ENCODE results near the gene PCDHB3.
"Not testable (repeated sequence)": the region's sequence is repeated elsewhere in the genome, so short reads cannot be mapped to it uniquely, and the experiment has no call there.

The PCDHB3 gene

GRCh38 chr5:141135718-141136266 lies 35.5 kb downstream of the PCDHB3 start:
- no peak for DNase-seq (ENCODE audit: low spot score)

- DNase-seq (ENCODE audit: low spot score) = not testable (repeated sequence)
These were observed 37.1 kb downstream of the PCDHB3 start for GRCh38 chr5:141137346-141137745.

- DNase-seq (ENCODE audit: low spot score) = no peak
These were observed 49.5 kb downstream of the PCDHB3 start, which contains the start of gene PCDHB6 for GRCh38 chr5:141149812-141150211. Gene PCDHB6 (plus strand): TSS chr5:141150057. CDS start chr5:141150258, 201 bp downstream.

GRCh38 chr5:141150224-141150992 lies 50.1 kb downstream of the PCDHB3 start:
- DNase-seq (ENCODE audit: low spot score) = no peak

- no peak for DNase-seq (ENCODE audit: low spot score)
These were observed 50.7 kb downstream of the PCDHB3 start for GRCh38 chr5:141150993-141151325.

GRCh38 chr5:141151632-141152031 lies 51.4 kb downstream of the PCDHB3 start:
- not testable (repeated sequence) for DNase-seq (ENCODE audit: low spot score)

GRCh38 chr5:141152096-141152495 lies 51.8 kb downstream of the PCDHB3 start:
- not testable (repeated sequence) for DNase-seq (ENCODE audit: low spot score)
